Peyer's patch (tissue), 4 donors: ENCODE data around the gene CRCP. TPM values are rescaled to one million over a fixed set of nuclear protein-coding genes. Genes with fewer than 3 reads are reported as not detected.

ENCODE experiments used
- DNase-seq, 3 donors: peaks; one replicate each; pipeline ENCODE4 v3.0.0-alpha.2; 2017 to 2019
- H3K27ac ChIP-seq, 4 donors: fragments of 200-600 bp; sonication (generic); one replicate each; pipeline ENCODE4 v1.5.1; 2016 to 2019
- H3K27me3 ChIP-seq, 2 donors: fragments of 200-600 bp; sonication (generic); one replicate each; pipeline ENCODE4 v1.5.1; 2019
- H3K36me3 ChIP-seq, 3 donors: fragments of 200-600 bp; sonication (generic); one replicate each; pipeline ENCODE4 v1.5.1; 2016 to 2019
- H3K4me1 ChIP-seq, 4 donors: fragments of 200-600 bp; sonication (generic); one replicate each; pipeline ENCODE4 v1.5.1; 2016 to 2019
- H3K4me3 ChIP-seq, 4 donors: fragments of 200-600 bp; sonication (generic); 1 replicate in 3 of 4; 2 replicates in 1 of 4; pipeline ENCODE4 v1.5.1; 2016 to 2019; ENCODE audit warnings: mild to moderate bottlenecking in 1 of 4
- H3K9me3 ChIP-seq, 4 donors: fragments of 200-600 bp; sonication (generic); one replicate each; pipeline ENCODE4 v1.5.1; 2016 to 2019; ENCODE audit warnings: mild to moderate bottlenecking in 1 of 4
- CTCF ChIP-seq, 6 experiments: fragments of 450-650 bp in 4 of 6; fragments of 200-600 bp in 2 of 6; sonication (generic) in 1 of 6; IDR thresholded peaks; one replicate each; pipeline ENCODE4 v1.5.1; 2017 to 2019; ENCODE audit warnings: antibody characterized with exemption in 6 of 6, mild to moderate bottlenecking in 3 of 6, moderate library complexity in 1 of 6
- POLR2A ChIP-seq, 2 donors: fragments of 450-650 bp; IDR thresholded peaks; one replicate each; pipeline ENCODE4 v1.5.1; 2017; ENCODE audit warnings: antibody characterized with exemption in 2 of 2, mild to moderate bottlenecking in 2 of 2, moderate library complexity in 2 of 2
- total RNA-seq, 4 donors: library from RNA; depleted of rRNA; stranded (reverse); fragments of >200 nt; gene quantifications; one replicate each; pipeline ENCODE4 v1.1.0, GENCODE V29; 2016

Gene CRCP
- total RNA-seq, 4 donors from 2014 or later, result 24.7 to 67.7 (median 42.2) TPM

GRCh38 chr7:66181329-66181728 lies 66.7 kb downstream of the CRCP start:
- Histone ChIP-seq H3K27ac (no peak overlapping the region), H3K4me1 (no peaks in the 10 kb centered on the region), H3K36me3 (no peaks in the 10 kb centered on the region), H3K4me3 (no peak overlapping the region), H3K27me3 (no peaks in the 10 kb centered on the region), H3K9me3 (peaks cover 0 to 9% (median 0%) of the 10 kb centered on the region in 4 donors)
- TF ChIP-seq POLR2A (IDR thresholded peaks at IDR 0.05) (no peak), CTCF (IDR thresholded peaks at IDR 0.05) (no peak)
- DNase-seq, result no peak

- no peak overlapping the region for H3K27ac ChIP-seq
- H3K4me1 ChIP-seq, result no peaks in the 10 kb centered on the region
- no peaks in the 10 kb centered on the region for H3K27me3 ChIP-seq
- H3K9me3 ChIP-seq, result peaks cover 0 to 9% (median 0%) of the 10 kb centered on the region in 4 donors
- no peaks in the 10 kb centered on the region for H3K36me3 ChIP-seq
- TF ChIP-seq CTCF (IDR thresholded peaks at IDR 0.05) (no peak), POLR2A (IDR thresholded peaks at IDR 0.05) (no peak)
- no peak for DNase-seq
- no peak overlapping the region for H3K4me3 ChIP-seq
Measured at GRCh38 chr7:66181845-66182244, 67.2 kb downstream of the CRCP start.

DNA sequence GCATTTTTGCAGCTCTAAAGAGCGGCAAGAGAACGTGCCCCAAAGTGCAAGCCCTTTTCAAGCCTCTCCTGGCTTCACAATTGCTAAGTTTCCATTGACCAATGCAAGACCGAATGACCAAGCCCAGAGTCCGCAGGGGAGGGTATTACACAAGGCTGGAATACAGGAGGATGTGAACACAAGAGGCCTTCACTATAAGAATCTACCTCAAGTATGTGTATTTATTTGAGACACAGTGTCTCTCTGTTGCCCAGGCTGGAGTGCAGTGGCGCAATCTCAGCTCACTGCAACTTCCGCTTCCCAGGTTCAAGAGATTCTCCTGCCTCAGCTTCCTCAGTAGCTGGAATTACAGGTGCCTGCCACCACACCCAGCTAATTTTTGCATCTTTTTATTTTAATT lies 68.3 kb downstream of the CRCP start:
- TF ChIP-seq POLR2A (IDR thresholded peaks at IDR 0.05), result no peak
- no peak for TF ChIP-seq CTCF (IDR thresholded peaks at IDR 0.05)
- Histone ChIP-seq H3K36me3 (no peaks in the 10 kb centered on the region), H3K4me3 (no peak overlapping the region), H3K27me3 (no peaks in the 10 kb centered on the region), H3K4me1 (no peaks in the 10 kb centered on the region), H3K27ac (no peak overlapping the region), H3K9me3 (peaks cover 0 to 9% (median 0%) of the 10 kb centered on the region in 4 donors)
- no peak for DNase-seq

DNA sequence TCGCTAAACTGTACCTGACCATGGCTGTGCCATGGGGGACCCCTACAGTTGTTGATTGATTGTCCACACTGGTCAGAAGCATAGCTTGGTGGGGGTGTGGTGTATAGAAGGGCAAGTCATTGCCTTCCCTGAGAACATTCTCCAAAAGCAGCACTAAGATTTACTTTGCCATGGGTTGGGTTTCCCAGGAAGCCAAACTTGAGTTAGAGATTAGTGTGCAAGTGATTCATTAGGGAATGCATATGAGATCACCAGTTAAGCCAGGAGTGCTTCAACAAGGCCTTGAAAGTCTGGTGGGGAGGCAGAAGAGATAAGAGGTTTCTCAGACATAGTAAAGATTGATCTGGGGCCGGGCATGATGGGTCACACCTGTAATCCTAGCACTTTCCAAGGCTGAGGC lies 69.1 kb downstream of the CRCP start:
- DNase-seq, result no peak
- Histone ChIP-seq H3K27ac (no peak overlapping the region), H3K27me3 (no peaks in the 10 kb centered on the region), H3K36me3 (no peaks in the 10 kb centered on the region), H3K4me3 (no peak overlapping the region), H3K9me3 (peaks cover 0 to 6% (median 0%) of the 10 kb centered on the region in 4 donors), H3K4me1 (no peaks in the 10 kb centered on the region)
- TF ChIP-seq CTCF (IDR thresholded peaks at IDR 0.05), result no peak
- no peak for TF ChIP-seq POLR2A (IDR thresholded peaks at IDR 0.05)

- Histone ChIP-seq H3K36me3 (no peaks in the 10 kb centered on the region), H3K27me3 (no peaks in the 10 kb centered on the region), H3K4me3 (no peak overlapping the region), H3K9me3 (peaks cover 0 to 6% (median 0%) of the 10 kb centered on the region in 4 donors), H3K4me1 (no peaks in the 10 kb centered on the region), H3K27ac (no peak overlapping the region)
- TF ChIP-seq CTCF (IDR thresholded peaks at IDR 0.05) (no peak), POLR2A (IDR thresholded peaks at IDR 0.05) (no peak)
- DNase-seq, result no peak
Measured at GRCh38 chr7:66185680-66186187, 71.1 kb downstream of the CRCP start.

- no peak for TF ChIP-seq POLR2A (IDR thresholded peaks at IDR 0.05)
- no peak for TF ChIP-seq CTCF (IDR thresholded peaks at IDR 0.05)
- Histone ChIP-seq H3K9me3 (peaks cover 0 to 6% (median 0%) of the 10 kb centered on the region in 4 donors), H3K27me3 (no peaks in the 10 kb centered on the region), H3K36me3 (no peaks in the 10 kb centered on the region), H3K4me3 (no peak overlapping the region), H3K27ac (no peak overlapping the region), H3K4me1 (no peaks in the 10 kb centered on the region)
- no peak for DNase-seq
Measured at GRCh38 chr7:66186991-66187390, 72.3 kb downstream of the CRCP start.
